ENCODE measurements around the gene KRT3. TPM values are rescaled to one million over a fixed set of nuclear protein-coding genes. Genes with fewer than 3 reads are reported as not detected.

Gene KRT3
- total RNA-seq, 1 donor from 2014 or later: not detected

DNA sequence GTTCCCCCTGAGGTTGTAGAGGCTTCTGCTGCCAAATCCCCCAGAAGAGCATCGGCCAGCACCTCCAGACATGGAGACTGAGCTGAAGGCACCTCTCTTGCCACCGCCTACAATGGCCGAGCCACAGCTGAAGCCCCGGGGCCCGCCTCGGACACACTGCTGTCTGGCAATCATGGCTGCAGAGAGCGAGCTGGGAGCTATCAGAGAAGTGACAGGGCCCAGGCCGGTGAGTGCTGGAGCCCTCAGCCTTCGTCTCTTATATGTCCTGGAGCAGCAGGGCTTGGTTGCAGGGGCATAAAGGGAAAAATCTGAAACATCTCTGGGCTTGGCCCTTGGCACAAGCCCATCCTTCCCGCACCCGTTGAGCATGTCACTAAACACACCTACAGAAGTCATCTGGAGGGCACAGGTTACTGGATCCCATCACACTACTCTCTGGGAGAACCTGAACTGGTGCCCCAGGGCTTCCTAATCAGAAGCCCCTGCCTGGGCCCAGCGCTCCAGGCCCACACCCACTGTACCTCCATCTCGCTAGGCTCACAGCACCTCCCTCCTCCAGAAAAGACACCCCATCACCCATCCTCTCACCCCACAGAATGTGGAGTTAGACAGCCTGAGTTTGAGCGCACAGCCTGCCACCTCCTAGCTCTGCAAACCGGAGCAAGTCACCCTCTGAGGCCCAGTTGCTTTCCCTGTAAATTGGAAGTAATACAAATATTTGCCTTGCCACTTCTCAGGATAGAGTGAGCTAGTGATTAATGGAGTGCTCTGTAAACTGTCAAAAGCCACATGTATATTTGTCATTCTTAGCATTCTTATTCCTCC, 18.2 kb upstream of the KRT3 start, which contains the start of gene KRT4:
Gene KRT4 (minus strand): TSS at position 232 of the 825 bp plus-strand sequence. CDS start 58 bp downstream, at position 174.
- H3K4me3 Mint-ChIP-seq (ENCODE audit: unreplicated experiment): no peak within 1 kb of the TSS
- H3K27me3 Mint-ChIP-seq (ENCODE audit: unreplicated experiment): peaks cover 3% of the 10 kb centered on the region
- no peak within 1 kb of the TSS for H3K27ac Mint-ChIP-seq (ENCODE audit: unreplicated experiment)
- H3K36me3 Mint-ChIP-seq (ENCODE audit: low read depth, unreplicated experiment): no peaks in the 10 kb centered on the region
- no peaks in the 10 kb centered on the region for H3K9me3 Mint-ChIP-seq (ENCODE audit: unreplicated experiment)
- H3K4me1 Mint-ChIP-seq (ENCODE audit: unreplicated experiment): no peaks in the 10 kb centered on the region
- TF ChIP-seq, protein P1, sequence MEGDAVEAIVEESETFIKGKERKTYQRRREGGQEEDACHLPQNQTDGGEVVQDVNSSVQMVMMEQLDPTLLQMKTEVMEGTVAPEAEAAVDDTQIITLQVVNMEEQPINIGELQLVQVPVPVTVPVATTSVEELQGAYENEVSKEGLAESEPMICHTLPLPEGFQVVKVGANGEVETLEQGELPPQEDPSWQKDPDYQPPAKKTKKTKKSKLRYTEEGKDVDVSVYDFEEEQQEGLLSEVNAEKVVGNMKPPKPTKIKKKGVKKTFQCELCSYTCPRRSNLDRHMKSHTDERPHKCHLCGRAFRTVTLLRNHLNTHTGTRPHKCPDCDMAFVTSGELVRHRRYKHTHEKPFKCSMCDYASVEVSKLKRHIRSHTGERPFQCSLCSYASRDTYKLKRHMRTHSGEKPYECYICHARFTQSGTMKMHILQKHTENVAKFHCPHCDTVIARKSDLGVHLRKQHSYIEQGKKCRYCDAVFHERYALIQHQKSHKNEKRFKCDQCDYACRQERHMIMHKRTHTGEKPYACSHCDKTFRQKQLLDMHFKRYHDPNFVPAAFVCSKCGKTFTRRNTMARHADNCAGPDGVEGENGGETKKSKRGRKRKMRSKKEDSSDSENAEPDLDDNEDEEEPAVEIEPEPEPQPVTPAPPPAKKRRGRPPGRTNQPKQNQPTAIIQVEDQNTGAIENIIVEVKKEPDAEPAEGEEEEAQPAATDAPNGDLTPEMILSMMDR (IDR thresholded peaks at IDR 0.05; ENCODE audit: unreplicated experiment): no peak
- DNase-seq (ENCODE audit: low spot score): no peak

DNA sequence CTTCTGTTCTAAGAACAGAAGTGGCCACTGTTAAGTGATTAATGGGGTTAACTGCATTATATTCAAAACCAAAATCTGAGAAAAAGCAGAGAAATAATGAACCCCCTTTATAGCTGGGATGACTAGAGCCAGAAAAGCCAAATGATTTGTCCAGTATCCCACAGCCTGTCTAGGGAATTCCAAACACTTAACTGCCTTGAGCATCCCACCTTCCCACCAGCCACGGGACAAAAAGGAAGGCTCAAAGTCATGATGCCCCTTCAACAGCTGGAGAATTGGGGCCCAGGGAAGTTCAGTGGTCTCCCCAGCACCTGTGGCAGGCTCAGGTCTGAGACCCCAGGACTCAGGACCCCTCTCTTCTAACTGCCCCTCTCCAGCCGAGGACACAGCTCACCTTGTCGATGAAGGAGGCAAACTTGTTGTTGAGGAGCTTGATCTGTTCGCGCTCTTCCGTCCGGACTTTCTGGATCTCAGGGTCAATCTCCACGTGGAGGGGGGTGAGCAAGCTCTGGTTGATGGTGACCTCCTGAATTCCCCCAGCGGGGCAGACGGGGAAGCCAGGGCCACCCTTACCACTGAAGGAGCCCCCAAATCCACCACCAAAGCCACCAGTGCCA, 17.4 kb upstream of the KRT3 start:
- H3K27me3 Mint-ChIP-seq (ENCODE audit: unreplicated experiment): peaks cover 5% of the 10 kb centered on the region
- no peak overlapping the region for H3K4me3 Mint-ChIP-seq (ENCODE audit: unreplicated experiment)
- no peak overlapping the region for H3K27ac Mint-ChIP-seq (ENCODE audit: unreplicated experiment)
- DNase-seq (ENCODE audit: low spot score): no peak
- TF ChIP-seq, protein P1 (IDR thresholded peaks at IDR 0.05; ENCODE audit: unreplicated experiment): no peak
- no peaks in the 10 kb centered on the region for H3K36me3 Mint-ChIP-seq (ENCODE audit: low read depth, unreplicated experiment)
- no peaks in the 10 kb centered on the region for H3K9me3 Mint-ChIP-seq (ENCODE audit: unreplicated experiment)
- no peaks in the 10 kb centered on the region for H3K4me1 Mint-ChIP-seq (ENCODE audit: unreplicated experiment)

DNA sequence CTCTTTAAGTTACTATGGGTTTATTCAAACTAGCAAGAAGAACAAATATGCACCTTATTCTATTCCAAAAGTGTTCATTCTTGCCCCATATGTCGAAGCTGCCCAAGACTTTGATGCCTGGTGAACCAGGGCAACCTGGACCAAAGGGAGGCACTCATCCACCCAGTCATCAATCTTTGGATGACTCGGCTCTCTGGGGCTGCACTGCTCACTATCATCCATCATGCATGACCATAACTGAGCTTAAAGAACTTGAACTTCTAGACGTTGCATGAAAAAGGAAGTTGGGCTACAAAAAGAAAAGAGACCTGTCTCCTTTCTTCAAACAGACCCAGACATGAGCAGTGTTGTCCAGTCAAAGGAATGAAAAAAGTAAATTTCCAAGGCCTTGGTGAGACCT, 16.8 kb upstream of the KRT3 start:
- H3K4me3 Mint-ChIP-seq (ENCODE audit: unreplicated experiment): no peak overlapping the region
- H3K9me3 Mint-ChIP-seq (ENCODE audit: unreplicated experiment): no peaks in the 10 kb centered on the region
- TF ChIP-seq, protein P1 (IDR thresholded peaks at IDR 0.05; ENCODE audit: unreplicated experiment): no peak
- no peaks in the 10 kb centered on the region for H3K4me1 Mint-ChIP-seq (ENCODE audit: unreplicated experiment)
- DNase-seq (ENCODE audit: low spot score): no peak
- no peaks in the 10 kb centered on the region for H3K36me3 Mint-ChIP-seq (ENCODE audit: low read depth, unreplicated experiment)
- H3K27me3 Mint-ChIP-seq (ENCODE audit: unreplicated experiment): peaks cover 5% of the 10 kb centered on the region
- H3K27ac Mint-ChIP-seq (ENCODE audit: unreplicated experiment): no peak overlapping the region

DNA sequence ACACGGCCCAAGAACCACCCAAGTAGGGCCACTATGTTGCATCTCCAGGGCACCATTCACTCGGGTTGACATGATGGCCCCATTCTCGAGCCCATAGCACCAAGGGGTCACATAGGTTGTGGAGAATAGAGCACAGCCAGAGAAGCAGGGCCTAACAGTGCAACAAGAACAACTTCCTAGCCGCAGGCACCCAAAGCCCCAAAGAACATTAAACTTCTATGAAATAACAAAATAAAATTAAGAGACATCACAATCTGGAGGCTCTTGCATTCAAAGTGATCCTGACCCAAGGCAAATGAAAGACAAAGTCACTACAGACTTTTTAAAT, 16.1 kb upstream of the KRT3 start:
- Mint-ChIP-seq H3K9me3 (ENCODE audit: unreplicated experiment) (no peaks in the 10 kb centered on the region), H3K27me3 (ENCODE audit: unreplicated experiment) (peaks cover 5% of the 10 kb centered on the region), H3K4me1 (ENCODE audit: unreplicated experiment) (no peaks in the 10 kb centered on the region), H3K27ac (ENCODE audit: unreplicated experiment) (no peak overlapping the region), H3K36me3 (ENCODE audit: low read depth, unreplicated experiment) (no peaks in the 10 kb centered on the region), H3K4me3 (ENCODE audit: unreplicated experiment) (no peak overlapping the region)
- TF ChIP-seq, protein P1 (IDR thresholded peaks at IDR 0.05; ENCODE audit: unreplicated experiment): no peak
- no peak for DNase-seq (ENCODE audit: low spot score)
